Measurements from ENCODE around the gene NFKBIA. TPM values are rescaled to one million over a fixed set of nuclear protein-coding genes. Genes with fewer than 3 reads are reported as not detected.
A peak's percentile ranks its signal among the peaks of the same experiment; 100 is the strongest.

The NFKBIA gene
- total RNA-seq, 1 experiment from 2014 or later = 99.4 TPM

DNA sequence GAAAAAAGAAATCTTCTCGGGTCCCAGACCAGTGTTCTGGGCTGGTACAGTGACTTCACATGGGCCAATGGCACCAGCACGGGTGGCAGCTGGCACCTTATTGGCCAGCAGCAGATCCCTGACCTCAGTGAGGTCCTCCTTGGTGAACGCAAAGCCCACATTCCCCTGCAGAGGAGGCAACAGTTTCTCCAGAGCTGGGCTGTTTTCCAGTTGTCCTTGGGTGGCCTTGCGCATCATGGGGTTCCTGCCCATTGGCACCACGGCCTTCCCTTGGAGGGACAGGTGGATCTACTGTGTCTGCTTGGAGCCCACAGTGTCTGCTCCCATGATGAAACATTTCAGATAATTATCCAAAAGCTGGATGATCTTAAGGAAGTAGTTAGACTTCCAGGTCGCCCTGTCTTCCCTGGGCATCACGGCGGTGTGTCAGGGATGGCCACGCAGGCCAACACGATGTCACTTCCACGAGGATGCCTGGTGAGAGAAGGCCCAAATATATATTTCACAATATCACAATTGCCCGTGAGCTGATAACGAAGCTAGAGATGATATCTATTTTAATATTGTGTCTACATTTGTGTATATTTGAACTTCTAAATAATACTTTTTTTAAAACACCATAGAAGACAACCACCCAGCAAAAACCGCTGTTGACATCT is 15.8 kb downstream of the NFKBIA start:
- ATAC-seq (no peak), DNase-seq (ENCODE audit: low read depth, low spot score) (no peak)
- intact Hi-C loops (cut with micrococcal nuclease; ENCODE audit: unreplicated experiment) = no loop called here
- CTCF ChIA-PET = no interaction called here
- Histone ChIP-seq H3K27me3 (ENCODE audit: control insufficient read depth, insufficient read depth, low read length) (no peaks in the 10 kb centered on the region), H3K9me3 (ENCODE audit: control insufficient read depth, insufficient read depth, low read depth, low read length) (no peaks in the 10 kb centered on the region), H3K4me1 (ENCODE audit: control insufficient read depth, insufficient read depth, low read length) (peaks cover 20% of the 10 kb centered on the region), H3K27ac (ENCODE audit: low read length) (no peak overlapping the region), H3K36me3 (ENCODE audit: control insufficient read depth, insufficient read depth, low read length) (no peaks in the 10 kb centered on the region), H3K4me3 (ENCODE audit: low read depth in 2 of 2, low read length in 2 of 2) (no peak overlapping the region)
- no TSS peak for BruUV-seq (replicated peaks)
- TF ChIP-seq POLR2AphosphoS5 (IDR thresholded peaks at IDR 0.05; ENCODE audit: low read depth, low read length) = no peak
- no peak for TF ChIP-seq SIN3A (IDR thresholded peaks at IDR 0.05; ENCODE audit: borderline replicate concordance, insufficient read depth, low read depth, low read length)
- no peak for TF ChIP-seq TCF7L2 (IDR thresholded peaks at IDR 0.05; ENCODE audit: low read depth, low read length)
- TF ChIP-seq, protein P1, sequence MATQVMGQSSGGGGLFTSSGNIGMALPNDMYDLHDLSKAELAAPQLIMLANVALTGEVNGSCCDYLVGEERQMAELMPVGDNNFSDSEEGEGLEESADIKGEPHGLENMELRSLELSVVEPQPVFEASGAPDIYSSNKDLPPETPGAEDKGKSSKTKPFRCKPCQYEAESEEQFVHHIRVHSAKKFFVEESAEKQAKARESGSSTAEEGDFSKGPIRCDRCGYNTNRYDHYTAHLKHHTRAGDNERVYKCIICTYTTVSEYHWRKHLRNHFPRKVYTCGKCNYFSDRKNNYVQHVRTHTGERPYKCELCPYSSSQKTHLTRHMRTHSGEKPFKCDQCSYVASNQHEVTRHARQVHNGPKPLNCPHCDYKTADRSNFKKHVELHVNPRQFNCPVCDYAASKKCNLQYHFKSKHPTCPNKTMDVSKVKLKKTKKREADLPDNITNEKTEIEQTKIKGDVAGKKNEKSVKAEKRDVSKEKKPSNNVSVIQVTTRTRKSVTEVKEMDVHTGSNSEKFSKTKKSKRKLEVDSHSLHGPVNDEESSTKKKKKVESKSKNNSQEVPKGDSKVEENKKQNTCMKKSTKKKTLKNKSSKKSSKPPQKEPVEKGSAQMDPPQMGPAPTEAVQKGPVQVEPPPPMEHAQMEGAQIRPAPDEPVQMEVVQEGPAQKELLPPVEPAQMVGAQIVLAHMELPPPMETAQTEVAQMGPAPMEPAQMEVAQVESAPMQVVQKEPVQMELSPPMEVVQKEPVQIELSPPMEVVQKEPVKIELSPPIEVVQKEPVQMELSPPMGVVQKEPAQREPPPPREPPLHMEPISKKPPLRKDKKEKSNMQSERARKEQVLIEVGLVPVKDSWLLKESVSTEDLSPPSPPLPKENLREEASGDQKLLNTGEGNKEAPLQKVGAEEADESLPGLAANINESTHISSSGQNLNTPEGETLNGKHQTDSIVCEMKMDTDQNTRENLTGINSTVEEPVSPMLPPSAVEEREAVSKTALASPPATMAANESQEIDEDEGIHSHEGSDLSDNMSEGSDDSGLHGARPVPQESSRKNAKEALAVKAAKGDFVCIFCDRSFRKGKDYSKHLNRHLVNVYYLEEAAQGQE (IDR thresholded peaks at IDR 0.05; ENCODE audit: insufficient read depth in 1 of 2, low read depth in 2 of 2, low read length in 1 of 2) = no peak
- TF ChIP-seq, protein P2, sequence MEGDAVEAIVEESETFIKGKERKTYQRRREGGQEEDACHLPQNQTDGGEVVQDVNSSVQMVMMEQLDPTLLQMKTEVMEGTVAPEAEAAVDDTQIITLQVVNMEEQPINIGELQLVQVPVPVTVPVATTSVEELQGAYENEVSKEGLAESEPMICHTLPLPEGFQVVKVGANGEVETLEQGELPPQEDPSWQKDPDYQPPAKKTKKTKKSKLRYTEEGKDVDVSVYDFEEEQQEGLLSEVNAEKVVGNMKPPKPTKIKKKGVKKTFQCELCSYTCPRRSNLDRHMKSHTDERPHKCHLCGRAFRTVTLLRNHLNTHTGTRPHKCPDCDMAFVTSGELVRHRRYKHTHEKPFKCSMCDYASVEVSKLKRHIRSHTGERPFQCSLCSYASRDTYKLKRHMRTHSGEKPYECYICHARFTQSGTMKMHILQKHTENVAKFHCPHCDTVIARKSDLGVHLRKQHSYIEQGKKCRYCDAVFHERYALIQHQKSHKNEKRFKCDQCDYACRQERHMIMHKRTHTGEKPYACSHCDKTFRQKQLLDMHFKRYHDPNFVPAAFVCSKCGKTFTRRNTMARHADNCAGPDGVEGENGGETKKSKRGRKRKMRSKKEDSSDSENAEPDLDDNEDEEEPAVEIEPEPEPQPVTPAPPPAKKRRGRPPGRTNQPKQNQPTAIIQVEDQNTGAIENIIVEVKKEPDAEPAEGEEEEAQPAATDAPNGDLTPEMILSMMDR (IDR thresholded peaks at IDR 0.05) = no peak
- POLR2A ChIA-PET = no interaction called here
- in situ Hi-C loops (cut with HindIII; ENCODE audit: low pct_unique_long_range_greater_than_20kb, low sequenced_read_pairs) = no loop called here

DNA sequence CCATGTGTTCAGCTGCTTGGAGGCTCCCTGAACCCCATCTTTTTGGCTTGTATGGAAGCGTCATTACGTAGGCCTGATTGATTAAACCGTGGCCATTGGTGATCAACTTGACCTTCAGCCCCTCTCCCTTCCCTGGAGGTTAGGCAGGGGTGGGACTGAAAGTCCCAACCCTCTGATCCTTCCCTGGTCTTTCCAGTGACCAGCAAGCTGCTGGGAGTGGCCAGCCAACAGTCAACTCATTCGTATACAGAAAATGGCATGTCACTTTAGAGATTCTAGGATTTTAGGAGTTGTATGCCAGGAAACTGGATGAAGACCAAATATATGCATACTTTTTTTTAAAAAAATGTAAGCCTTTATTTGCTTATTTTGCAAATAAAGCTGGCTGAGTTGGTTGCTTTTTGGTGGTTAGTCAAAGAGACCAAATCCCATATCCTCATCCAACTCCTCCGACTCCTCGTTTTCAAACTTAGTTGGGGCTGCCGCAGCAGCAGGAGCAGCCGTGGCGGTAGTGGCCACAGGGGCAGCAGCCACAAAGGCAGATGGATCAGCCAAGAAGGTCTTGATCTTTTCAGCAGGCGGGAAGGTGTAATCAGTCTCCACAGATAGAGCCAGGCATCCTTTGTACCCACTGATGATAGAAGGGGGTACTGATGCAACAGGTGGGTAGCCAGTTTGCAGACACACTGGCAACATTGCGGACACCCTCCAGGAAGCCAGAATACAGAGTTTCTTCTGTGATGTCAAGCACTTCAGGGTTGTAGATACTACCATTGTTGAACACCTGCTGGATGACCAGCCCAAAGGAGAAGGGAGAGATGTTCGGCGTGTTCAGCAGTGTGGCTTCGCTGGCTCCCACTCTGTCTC is 16.6 kb downstream of the NFKBIA start:
- no TSS peak for BruUV-seq (replicated peaks)

More for the DNA sequence above, 16.6 kb downstream of the NFKBIA start:
- Histone ChIP-seq H3K27me3 (ENCODE audit: control insufficient read depth, insufficient read depth, low read length) (no peaks in the 10 kb centered on the region), H3K4me1 (ENCODE audit: control insufficient read depth, insufficient read depth, low read length) (peaks cover 20% of the 10 kb centered on the region), H3K9me3 (ENCODE audit: control insufficient read depth, insufficient read depth, low read depth, low read length) (no peaks in the 10 kb centered on the region), H3K36me3 (ENCODE audit: control insufficient read depth, insufficient read depth, low read length) (no peaks in the 10 kb centered on the region), H3K4me3 (ENCODE audit: low read depth in 2 of 2, low read length in 2 of 2) (no peak overlapping the region), H3K27ac (ENCODE audit: low read length) (peak overlapping the region; percentile 29; the same call in 1 of the 2 replicates)
- no peak for ATAC-seq
- TF ChIP-seq TCF7L2 (IDR thresholded peaks at IDR 0.05; ENCODE audit: low read depth, low read length) (no peak), POLR2AphosphoS5 (IDR thresholded peaks at IDR 0.05; ENCODE audit: low read depth, low read length) (no peak), SIN3A (IDR thresholded peaks at IDR 0.05; ENCODE audit: borderline replicate concordance, insufficient read depth, low read depth, low read length) (no peak)
- TF ChIP-seq, protein P2 (IDR thresholded peaks at IDR 0.05) = no peak
- TF ChIP-seq, protein P1 (IDR thresholded peaks at IDR 0.05; ENCODE audit: insufficient read depth in 1 of 2, low read depth in 2 of 2, low read length in 1 of 2) = no peak
- no peak for DNase-seq (ENCODE audit: low read depth, low spot score)
- in situ Hi-C loops (cut with HindIII; ENCODE audit: low pct_unique_long_range_greater_than_20kb, low sequenced_read_pairs) = no loop called here
- ChIA-PET CTCF (no interaction called here), POLR2A (no interaction called here)
- intact Hi-C loops (cut with micrococcal nuclease; ENCODE audit: unreplicated experiment) = no loop called here

All from Panc1 (cell line).